Sigmoid colon (tissue), 4 donors: ENCODE measurements around the gene LRRC47.

Source experiments
- EP300 ChIP-seq, 4 donors: sonication (generic); formaldehyde crosslinking; IDR thresholded peaks; one replicate each; pipeline ENCODE4 v1.6.1; 2017; ENCODE audit warnings: antibody characterized with exemption in 4 of 4
- POLR2A ChIP-seq, 2 donors: fragments of 450-650 bp; IDR thresholded peaks; one replicate each; pipeline ENCODE4 v1.6.1; 2016; ENCODE audit warnings: antibody characterized with exemption in 2 of 2, mild to moderate bottlenecking in 2 of 2, moderate library complexity in 2 of 2
- POLR2AphosphoS5 ChIP-seq, 4 donors: sonication (generic); formaldehyde crosslinking; IDR thresholded peaks; one replicate each; pipeline ENCODE4 v1.6.1; 2017; ENCODE audit warnings: antibody characterized with exemption in 4 of 4
- TF ChIP-seq, protein P1 (sequence below), 4 experiments: fragments of 450-650 bp in 3 of 4; fragments of 200-600 bp in 1 of 4; IDR thresholded peaks; one replicate each; pipeline ENCODE4 v1.5.1; 2016 to 2019; ENCODE audit warnings: antibody characterized with exemption in 4 of 4, mild to moderate bottlenecking in 3 of 4, moderate library complexity in 2 of 4

DNA sequence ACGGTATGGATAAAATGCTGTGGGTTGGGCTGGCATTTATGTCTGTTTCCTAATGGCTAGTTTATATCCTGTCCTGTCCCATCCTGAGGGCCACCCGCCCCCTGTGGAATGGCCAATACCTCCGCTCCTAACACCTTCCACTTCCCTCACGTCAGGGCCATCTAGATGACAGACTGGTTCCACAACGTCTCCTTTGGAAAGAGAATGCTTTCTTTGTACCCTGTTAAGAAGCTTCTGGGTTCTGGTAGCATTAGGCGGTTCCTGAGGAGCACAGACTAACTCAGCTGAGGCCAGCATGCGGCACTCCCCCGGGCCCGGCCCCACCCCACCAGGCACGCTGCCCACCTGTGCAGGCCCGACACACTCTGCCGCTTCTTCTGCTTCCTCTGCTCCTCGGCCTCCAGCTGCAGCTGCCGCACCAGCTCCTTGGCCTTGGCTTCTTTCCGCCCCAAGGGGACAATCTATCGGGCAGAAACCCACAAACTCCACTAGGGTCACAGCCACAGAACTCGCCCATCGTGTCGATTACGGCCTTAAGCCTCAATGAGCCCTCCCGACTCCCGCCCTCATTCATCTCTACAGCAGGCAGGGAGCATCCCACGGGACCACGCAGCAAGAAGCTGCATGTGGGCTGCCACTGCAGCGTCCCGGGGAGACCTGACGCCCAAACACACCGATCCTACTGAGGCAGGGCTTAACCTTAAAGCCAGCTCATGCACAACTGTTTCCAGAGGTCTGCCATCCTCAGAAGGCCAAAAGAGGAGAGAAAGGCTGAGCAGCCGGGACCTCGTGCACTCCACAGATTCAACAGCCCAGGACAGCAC, 12.4 kb downstream of the LRRC47 start:
- TF ChIP-seq POLR2A (IDR thresholded peaks at IDR 0.05) (no peak), POLR2AphosphoS5 (IDR thresholded peaks at IDR 0.05) (no peak), EP300 (IDR thresholded peaks at IDR 0.05) (no peak)
- TF ChIP-seq, protein P1, sequence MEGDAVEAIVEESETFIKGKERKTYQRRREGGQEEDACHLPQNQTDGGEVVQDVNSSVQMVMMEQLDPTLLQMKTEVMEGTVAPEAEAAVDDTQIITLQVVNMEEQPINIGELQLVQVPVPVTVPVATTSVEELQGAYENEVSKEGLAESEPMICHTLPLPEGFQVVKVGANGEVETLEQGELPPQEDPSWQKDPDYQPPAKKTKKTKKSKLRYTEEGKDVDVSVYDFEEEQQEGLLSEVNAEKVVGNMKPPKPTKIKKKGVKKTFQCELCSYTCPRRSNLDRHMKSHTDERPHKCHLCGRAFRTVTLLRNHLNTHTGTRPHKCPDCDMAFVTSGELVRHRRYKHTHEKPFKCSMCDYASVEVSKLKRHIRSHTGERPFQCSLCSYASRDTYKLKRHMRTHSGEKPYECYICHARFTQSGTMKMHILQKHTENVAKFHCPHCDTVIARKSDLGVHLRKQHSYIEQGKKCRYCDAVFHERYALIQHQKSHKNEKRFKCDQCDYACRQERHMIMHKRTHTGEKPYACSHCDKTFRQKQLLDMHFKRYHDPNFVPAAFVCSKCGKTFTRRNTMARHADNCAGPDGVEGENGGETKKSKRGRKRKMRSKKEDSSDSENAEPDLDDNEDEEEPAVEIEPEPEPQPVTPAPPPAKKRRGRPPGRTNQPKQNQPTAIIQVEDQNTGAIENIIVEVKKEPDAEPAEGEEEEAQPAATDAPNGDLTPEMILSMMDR (IDR thresholded peaks at IDR 0.05) = no peak
